Forelimb muscle (tissue), 1 donor: Measurements from ENCODE around the gene ZNF765. TPM values are rescaled to one million over a fixed set of nuclear protein-coding genes. Genes with fewer than 3 reads are reported as not detected.
"Not testable (repeated sequence)": the region's sequence is repeated elsewhere in the genome, so short reads cannot be mapped to it uniquely, and the experiment has no call there.

Source experiments
- DNase-seq: peaks from one replicate; pipeline ENCODE4 v3.0.0-alpha.2; 2013; ENCODE audit warnings: low read depth
- polyA plus RNA-seq: library from polyadenylated mRNA; unstranded; fragments of 120-200 nt; gene quantifications from one replicate; pipeline ENCODE4 v1.2.1, GENCODE V29; 2013; ENCODE audit not compliant: insufficient read length

Gene ZNF765
- polyA plus RNA-seq, 1 donor: 10.4 TPM

DNA sequence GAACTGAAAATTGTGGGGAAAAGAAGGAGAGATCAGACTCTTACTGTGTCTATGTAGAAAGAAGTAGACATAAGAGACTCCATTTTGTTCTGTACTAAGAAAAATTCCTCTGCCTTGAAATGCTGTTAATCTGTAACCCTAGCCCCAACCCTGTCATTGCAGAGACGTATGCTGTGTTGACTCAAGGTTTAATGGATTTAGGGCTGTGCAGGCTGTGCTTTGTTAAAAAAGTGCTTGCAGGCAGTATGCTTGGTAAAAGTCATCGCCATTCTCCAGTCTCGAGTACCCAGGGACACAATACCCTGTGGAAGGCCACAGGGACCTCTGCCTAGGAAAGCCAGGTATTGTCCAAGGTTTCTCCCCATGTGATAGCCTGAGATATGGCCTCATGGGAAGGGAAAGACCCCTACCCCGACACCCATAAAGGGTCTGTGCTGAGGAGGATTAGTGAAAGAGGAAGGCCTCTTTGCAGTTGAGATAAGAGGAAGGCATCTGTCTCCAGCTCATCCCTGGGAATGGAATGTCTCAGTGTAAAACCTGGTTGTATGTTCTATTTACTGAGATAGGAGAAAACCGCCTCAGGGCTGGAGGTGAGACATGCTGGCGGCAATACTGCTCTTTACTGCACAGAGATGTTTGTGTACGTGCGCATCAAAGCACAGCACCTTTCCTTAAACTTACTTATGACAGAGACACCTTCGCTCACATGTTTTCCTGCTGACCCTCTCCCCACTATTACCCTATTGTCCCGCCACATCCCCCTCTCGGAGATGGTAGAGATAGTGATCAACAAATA, 25.8 kb downstream of the ZNF765 start:
- DNase-seq: not testable (repeated sequence)

DNA sequence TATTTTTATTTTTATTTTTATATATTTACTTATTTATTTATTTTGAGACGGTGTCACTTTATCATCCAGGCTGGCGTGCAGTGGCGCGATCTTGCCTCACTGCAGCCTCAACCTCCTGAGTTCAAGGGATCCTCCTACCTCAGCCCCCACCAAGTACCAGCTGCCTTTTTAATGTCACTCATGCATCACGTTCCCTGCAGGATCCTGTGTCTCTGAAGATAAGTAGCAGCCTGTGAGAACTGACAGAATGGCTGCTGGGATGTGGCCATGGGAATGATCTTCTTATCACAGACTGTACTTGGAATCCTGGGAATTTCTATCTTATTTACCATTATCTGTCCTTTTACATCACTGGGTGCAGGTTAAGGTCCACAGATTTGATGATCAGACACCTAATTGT, 27.6 kb downstream of the ZNF765 start:
- no peak for DNase-seq

DNA sequence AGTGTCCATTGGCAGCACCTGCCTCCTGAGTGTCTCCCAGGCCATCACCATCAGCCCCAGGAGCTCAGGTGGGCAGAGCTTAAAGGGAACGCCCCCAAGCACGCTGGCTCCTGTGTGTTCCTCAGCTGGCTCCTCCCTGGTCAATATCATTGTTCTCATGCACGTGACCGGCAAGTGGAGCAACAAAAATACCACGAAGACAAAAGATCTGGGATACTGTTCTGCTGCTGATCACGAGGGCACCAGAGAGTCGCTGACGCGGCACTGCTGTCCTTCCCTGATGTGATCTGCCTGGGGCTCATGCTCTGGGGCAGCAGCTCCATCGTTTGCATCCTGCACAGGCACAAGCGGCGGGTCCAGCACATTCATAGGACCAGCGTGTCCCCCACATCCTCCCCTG, 28.1 kb downstream of the ZNF765 start:
- not testable (repeated sequence) for DNase-seq

DNA sequence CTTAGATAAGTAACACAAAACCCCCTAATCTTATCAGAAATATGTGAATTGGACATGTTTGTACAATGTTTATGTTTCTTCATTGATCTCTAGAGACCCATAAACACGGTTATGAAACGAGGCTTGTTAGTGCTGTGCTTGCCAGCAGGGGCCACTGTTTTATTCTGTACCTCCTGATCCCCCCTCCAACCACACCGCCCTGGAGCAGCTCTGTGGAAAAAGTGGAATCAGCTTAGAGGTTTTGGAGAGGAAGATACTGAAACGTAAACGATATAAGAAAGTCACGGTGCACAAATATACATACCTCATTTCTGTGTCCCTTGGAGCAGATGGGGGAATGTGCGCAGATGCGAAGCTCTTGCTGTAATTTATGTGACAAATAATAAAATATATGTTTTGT, 28.7 kb downstream of the ZNF765 start:
- DNase-seq: not testable (repeated sequence)

DNA sequence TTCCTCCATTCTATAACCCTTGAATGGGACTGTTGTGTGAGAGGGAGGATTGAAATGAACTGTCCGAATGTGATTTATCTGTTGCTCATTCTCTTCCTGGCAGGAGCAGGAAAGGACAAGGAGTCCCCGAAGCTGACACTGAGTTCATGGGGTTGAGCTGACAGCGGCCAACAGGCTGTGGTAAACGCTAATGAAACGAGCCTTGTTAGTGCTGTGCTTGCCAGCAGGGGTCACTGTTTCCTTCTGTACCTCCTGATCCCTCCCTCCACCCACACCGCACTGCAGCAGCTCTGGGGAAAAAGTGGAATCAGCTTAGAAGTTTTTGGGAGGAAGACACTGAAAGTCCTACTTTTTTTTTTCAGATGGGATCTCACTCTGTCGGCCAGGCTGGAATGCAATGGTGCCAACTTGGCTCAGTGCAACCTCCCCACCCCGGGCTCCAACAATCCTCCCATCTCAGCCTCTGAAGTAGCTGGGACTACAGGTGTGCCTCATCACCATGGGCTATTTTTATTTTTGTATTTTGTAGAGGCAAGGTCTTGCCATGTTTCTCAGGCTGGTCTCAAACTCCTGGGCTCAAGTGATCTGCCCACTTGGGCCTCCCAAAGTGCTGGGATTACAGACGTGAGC, 30.1 kb downstream of the ZNF765 start:
- DNase-seq: peak; percentile 54

DNA sequence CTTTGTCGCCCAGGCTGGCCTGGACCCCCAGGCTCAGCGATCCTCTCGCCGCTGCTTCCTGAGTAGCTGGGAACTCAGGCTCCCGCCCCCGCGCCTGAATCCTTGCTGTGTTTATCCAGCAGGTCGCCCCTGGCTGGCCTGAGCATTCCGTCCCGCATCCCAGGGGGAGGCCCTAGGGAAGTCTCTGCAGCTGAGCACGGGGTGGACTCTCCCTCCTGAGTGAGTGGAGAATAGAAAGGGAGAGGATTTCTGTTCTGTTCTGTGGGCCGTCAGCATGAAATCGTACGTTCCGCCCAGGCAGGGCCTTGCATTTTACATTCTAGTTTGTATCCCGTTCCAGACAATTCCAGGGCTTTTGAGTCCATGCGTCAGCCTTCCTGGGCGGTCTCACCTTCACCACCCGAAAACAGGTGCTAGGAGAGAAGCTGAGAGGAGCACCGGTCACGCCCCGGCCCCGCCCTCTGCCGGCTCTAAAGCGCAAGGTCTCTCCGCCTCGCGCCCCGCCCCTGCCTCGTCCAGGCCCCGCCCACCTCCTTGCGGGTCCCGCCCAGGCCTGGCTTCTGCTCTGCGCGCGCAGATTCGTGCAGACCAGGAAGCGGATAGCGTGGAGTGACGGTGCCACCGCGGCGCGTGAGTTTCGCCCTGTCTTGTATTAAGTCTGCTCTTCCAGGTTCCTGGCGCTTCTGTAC, 36.6 kb downstream of the ZNF765 start, which contains the start of gene ZNF761:
ZNF761 (plus strand) TSS at position 586 of the 689 bp plus-strand sequence. CDS start 15,285 bp downstream, outside the sequence.
- peak; percentile 47 for DNase-seq

DNA sequence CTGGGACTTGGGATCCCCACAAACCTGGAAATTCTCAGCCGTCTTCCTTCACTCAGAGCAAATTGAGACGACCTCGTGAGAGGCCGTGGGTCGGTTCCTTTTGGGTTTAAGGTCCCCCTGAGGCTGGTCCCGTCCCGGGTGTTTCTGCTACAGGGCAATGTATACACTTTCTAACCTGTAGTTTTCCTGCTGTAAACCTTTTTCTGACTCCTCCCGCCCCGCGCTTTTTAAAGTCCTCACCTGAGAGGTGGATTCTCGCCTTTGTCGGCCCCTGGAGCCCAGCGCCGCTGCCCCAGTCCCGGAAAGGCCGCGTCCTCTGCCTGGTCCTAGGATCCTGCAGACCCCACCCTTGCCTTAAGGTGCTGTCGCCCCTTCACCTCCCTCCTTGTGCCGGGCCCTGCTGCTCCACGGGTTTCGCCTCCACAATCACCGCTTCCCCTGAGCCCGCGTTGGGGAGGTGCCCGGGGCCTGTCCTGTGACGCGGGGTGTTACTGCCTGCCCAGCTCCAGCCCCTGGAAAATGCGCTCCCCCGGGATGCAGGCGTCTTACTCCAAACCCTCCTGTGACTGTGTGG, 37.2 kb downstream of the ZNF765 start:
- DNase-seq: no peak

DNA sequence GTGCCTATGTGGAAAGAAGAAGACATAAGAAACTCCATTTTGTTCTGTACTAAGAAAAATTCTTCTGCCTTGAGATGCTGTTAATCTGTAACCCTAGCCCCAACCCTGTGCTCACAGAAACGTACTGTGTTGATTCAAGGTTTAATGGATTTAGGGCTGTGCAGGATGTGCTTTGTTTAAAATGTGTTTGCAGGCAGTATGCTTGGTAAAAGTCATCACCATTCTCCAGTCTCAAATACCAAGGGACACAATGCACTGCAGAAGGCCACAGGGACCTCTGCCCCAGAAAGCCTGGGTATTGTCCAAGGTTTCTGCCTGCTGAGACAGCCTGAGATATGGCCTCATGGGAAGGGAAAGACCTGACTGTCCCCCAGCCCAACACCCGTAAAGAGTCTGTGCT, 48.9 kb downstream of the ZNF765 start:
- not testable (repeated sequence) for DNase-seq

DNA sequence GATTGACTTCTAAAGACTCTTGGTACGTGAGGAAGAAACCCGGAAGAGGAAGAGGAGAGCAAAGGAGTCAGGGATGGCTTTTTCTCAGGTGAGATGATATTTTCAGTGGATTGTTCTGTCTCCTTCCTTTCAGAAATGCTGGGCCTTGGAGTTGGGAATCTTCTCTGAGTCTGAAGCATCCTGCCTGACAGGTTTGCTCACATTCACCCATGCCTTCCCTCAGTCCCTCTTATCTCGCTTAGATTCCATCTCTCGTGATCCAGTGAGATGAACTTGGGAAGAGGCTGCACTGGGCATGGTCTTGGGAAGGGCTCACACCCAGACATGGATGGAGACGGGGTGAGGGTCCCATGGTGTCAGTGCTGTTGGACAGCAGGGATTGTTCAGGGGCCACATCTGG, 52.2 kb downstream of the ZNF765 start:
- DNase-seq: not testable (repeated sequence)

DNA sequence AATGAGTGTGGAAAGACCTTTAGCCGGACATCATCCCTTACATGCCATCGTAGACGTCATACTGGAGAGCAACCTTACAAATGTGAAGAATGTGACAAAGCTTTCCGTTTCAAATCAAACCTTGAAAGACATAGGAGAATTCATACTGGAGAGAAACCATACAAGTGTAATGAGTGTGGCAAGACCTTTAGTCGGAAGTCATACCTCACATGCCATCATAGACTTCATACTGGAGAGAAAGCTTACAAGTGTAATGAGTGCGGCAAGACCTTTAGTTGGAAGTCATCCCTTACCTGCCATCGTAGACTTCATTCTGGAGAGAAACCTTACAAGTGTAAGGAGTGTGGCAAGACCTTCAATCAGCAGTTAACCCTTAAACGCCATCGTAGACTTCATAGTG, 60.9 kb downstream of the ZNF765 start:
- no peak for DNase-seq

DNA sequence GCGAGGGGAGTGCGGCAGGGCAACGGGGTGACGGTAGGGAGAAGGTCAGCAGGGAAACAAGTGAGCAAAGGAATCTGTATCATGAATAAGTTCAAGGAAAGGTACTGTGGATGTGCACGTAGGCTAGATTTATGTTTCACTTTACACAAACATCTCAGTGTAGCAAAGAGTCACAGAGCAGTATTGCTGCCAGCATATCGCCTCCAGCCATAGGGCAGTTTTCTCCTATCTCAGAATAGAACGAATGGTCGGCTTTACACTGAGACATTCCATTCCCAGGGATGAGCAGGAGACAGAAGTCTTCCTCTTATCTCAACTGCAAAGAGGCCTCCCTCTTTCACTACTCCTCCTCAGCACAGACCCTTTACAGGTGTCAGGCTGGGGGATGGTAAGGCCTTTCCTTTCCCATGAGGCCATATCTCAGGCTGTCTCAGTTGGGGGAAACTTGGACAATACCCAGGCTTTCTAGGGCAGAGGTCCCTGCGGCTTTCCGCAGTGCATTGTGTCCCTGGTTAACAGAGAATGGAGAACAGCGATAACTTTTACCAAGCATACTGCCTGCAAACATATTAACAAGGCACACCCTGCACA, 65.3 kb downstream of the ZNF765 start:
- DNase-seq: not testable (repeated sequence)

DNA sequence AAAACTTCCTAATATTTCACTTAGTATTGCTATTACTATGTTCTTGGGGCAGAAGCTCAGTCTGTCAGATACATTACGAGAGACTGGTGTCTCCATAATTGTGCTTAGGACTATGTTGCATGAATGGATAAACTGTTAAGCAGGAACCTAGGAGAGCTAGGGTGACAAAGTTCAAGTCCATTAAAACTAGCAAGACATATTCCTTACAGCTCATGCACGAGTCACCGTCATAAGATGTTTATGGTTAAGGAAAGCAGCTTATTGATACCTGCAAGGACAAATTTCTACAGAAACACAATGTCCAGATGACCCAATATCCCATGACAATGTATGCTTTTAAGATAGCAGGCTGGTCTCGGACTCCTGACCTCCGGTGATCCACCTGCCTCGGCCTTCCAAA, 66.9 kb downstream of the ZNF765 start:
- DNase-seq: no peak

DNA sequence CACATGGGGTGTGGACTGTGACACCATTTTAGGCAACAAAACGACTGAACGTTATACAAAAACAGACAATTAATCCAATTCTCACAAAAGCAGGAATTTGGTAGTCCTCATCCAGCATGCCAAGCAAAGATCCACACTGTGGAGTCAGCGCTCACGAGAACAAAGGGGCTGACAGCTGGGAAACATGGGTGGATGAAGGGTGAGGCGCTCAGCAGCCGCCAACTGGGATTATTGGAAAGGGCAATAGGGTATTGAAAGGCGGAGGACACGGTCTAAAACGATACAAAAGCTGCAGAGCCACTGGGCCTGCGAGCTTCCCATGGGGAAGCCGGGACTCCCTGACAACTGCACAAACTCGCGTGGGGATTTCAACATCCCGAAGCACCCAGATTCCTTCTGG, 67.9 kb downstream of the ZNF765 start:
- DNase-seq: no peak

DNA sequence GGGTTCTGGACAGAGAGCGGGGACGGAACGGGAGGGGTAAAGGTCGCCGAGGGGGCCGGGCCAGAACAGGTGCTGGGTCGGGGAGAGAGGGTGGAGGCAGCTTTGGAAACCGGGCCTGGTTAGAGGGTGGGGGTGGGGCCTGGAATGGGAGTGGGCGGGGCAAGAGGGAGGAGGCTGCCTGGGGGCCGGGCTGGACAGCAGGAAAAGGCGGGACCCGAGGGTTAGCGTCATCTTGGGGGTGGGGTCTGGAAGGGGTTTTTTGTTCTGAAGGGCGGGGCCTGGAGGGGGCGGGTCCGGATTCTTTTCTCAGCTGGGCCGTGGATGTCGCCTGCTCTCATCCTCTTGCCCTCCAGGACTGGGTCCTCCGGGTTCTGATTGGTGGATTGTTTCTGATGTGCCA, 68.3 kb downstream of the ZNF765 start:
- DNase-seq: no peak

DNA sequence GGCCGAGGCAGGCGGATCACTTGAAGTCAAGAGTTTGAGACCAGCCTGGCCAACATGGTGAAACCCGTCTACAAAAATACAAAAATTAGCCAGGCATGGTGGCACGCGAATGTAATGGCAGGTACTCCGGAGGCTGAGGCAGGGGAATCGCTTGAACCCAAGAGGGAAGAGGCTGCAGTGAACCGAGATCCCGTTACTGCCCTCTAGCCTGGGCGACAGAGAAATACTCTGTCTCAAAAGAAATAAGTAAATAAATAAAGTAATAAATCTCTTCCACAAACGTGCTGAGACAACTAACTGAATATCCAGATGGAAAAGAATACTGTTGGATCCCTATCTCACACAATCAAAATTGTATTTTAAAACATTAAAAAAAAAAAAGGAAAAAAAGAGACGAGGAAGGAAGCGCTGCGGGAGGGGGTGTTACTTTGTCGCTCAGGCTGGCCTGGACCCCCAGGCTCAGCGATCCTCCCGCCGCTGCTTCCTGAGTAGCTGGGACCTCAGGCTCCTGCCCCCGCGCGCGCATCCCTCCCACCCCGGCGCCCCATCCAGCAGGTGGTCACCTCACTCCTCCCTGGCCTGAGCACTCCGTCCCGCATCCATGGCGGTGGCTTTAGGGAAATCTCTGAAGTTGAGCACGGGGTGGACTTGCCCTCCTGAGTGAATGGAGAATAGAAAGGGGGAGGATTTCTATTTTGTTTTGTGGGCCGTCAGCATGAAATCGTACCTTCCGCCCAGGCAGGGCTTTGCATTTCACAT, 72.0 kb downstream of the ZNF765 start:
- no peak for DNase-seq

DNA sequence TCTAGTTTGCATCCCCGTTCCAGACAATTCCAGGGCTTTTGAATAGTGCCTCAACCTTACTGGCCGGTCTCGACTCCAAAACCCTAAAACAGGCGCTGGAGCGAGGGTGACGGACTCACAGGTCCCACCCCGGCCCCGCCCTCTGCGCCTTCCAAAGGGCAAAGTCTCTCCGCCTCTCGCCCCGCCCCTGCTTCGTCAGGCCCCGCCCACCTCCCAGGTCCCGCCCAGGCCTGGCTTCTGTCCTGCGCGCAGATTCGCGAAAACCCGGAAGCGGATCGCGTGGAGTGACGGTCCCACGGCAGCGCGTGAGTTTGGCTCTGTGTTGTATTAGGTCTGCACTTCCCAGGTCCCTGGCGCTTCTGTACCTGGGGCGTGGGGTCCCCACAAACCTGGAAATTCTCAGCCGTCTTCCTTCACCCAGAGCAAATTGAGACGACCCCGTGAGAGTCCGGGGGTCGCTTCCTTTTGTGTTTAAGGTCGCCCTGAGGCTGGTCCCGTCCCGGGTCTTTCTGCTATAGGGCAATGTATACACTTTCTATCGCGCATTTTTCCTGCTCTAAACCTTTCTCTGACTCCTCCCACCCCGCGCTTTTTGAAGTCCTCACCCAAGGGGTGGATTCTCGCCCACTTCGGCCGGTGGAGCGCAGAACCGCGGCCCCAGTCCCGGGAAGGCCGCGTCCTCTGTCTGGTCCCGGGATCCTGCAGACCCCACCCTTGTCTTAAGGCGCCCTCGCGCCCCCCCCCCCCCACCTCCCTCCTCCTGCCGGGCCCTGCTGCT, 72.7 kb downstream of the ZNF765 start, which contains the start of gene ZNF813:
ZNF813 (plus strand) TSS at position 249 of the 778 bp plus-strand sequence. CDS start 16,090 bp downstream, outside the sequence.
- DNase-seq: peak; percentile 35

DNA sequence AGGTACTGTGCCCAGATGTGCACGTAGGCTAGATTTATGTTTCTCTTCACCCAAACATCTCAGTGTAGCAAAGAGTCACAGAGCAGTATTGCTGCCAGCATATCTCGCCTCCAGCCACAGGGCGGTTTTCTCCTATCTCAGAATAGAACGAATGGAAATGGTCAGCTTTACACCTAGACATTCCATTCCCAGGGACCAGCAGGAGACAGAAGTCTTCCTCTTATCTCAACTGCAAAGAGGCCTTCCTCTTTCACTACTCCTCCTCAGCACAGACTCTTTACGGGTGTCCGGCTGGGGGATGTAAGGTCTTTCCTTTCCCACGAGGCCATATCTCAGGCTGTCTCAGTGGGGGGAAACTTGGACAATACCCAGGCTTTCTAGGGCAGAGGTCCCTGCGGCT, 73.7 kb downstream of the ZNF765 start:
- DNase-seq: not testable (repeated sequence)

DNA sequence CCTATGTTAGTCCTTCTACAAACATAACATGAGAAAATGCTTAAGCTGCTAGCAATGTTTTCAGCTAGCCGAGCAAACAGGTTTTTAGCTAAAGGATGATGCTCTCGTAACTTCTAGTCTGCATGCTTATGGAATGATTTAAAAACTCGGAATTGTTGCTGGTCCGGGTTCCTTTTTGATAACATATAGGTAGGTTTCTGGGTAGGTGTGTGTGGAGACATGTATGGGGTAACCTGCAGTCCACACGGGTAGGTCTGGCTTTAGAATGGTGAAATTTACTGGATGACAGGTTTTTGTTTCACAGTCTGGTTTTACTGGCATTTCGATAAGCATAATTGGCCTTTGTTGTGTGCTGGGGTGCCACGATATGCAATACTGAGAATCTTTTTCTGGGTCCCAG, 77.0 kb downstream of the ZNF765 start:
- no peak for DNase-seq

DNA sequence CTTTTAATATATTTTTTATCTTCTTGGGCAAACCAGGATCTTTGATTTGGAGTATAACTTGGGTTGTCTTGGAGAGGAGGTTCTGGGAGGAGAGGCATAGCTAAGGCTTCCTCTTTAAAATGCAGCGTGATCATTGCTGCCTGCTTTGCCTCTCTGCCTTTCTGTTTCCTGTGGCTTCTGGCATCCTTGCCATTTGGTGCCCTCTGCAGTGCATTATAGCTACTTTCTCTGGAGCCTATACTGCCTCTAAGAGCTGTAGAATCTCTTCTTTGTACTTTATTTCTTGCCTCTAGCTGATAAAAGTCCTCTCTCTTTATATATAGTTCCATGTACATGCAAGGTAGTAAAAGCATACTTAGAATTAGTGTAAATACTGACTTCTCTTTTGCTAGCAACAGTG, 79.9 kb downstream of the ZNF765 start:
- not testable (repeated sequence) for DNase-seq

DNA sequence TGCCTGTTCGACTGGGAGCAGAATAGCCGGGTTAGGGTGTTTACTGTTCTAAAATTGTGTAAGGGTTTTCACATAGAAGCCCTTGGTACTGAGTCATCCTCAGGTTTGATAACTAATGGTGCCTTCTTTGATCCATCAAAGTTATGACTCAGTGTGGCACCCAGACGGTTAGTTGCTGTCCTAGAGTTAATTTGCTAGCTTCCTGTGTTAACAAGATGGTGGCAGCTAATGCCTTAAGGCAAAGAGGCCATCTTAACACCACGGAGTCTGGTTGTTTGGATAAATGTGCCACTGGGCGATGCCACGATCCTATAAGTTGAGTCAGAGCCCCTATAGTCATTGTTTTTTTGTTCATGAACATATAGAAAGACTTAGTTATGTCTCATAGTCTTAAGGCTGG, 80.5 kb downstream of the ZNF765 start:
- DNase-seq: not testable (repeated sequence)
